ENCODE data around the gene LAMB2. TPM values are rescaled to one million over a fixed set of nuclear protein-coding genes. Genes with fewer than 3 reads are reported as not detected.

Gene LAMB2
- total and polyA plus RNA-seq, 10 of the 15 experiments (the other 5 are each of a cell fraction or from before 2014, with no cell fraction given) = 0.13 to 3.2 (median 0.64) TPM; not detected in 3

GRCh38 chr3:49093853-49094767 is 38.7 kb downstream of the LAMB2 start, which contains the start of gene QRICH1 (continued):
- TF ChIP-seq, protein P1, sequence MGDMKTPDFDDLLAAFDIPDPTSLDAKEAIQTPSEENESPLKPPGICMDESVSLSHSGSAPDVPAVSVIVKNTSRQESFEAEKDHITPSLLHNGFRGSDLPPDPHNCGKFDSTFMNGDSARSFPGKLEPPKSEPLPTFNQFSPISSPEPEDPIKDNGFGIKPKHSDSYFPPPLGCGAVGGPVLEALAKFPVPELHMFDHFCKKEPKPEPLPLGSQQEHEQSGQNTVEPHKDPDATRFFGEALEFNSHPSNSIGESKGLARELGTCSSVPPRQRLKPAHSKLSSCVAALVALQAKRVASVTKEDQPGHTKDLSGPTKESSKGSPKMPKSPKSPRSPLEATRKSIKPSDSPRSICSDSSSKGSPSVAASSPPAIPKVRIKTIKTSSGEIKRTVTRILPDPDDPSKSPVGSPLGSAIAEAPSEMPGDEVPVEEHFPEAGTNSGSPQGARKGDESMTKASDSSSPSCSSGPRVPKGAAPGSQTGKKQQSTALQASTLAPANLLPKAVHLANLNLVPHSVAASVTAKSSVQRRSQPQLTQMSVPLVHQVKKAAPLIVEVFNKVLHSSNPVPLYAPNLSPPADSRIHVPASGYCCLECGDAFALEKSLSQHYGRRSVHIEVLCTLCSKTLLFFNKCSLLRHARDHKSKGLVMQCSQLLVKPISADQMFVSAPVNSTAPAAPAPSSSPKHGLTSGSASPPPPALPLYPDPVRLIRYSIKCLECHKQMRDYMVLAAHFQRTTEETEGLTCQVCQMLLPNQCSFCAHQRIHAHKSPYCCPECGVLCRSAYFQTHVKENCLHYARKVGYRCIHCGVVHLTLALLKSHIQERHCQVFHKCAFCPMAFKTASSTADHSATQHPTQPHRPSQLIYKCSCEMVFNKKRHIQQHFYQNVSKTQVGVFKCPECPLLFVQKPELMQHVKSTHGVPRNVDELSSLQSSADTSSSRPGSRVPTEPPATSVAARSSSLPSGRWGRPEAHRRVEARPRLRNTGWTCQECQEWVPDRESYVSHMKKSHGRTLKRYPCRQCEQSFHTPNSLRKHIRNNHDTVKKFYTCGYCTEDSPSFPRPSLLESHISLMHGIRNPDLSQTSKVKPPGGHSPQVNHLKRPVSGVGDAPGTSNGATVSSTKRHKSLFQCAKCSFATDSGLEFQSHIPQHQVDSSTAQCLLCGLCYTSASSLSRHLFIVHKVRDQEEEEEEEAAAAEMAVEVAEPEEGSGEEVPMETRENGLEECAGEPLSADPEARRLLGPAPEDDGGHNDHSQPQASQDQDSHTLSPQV (IDR thresholded peaks at IDR 0.05) = no peak
- TF ChIP-seq ESRRA (IDR thresholded peaks at IDR 0.05; ENCODE audit: low read length) (no peak), NRF1 (conservative IDR thresholded peaks at IDR 0.05; ENCODE audit: low read depth, low read length) (peak; percentile 3; the same call in 1 of the 2 replicates), CREB1 (IDR thresholded peaks at IDR 0.05; ENCODE audit: low read depth) (no peak), USF2 (IDR thresholded peaks at IDR 0.05; ENCODE audit: borderline replicate concordance, low read depth, low read length) (no peak), HDGF (IDR thresholded peaks at IDR 0.05) (peak; percentile 61; the same call in 1 of the 2 replicates), ASH2L (IDR thresholded peaks at IDR 0.05; ENCODE audit: borderline replicate concordance, low read depth) (peak; percentile 75), ZNF622 (IDR thresholded peaks at IDR 0.05) (no peak), FOXK2 (IDR thresholded peaks at IDR 0.05) (peak; percentile 91), E2F4 (IDR thresholded peaks at IDR 0.05; ENCODE audit: low read depth, low read length) (no peak), SMAD5 (IDR thresholded peaks at IDR 0.05; ENCODE audit: low read depth) (no peak), HCFC1 (IDR thresholded peaks at IDR 0.05; ENCODE audit: low read length) (peak; percentile 53), CHD2 (IDR thresholded peaks at IDR 0.05; ENCODE audit: borderline replicate concordance, low read depth, low read length) (peak; percentile 100), RAD51 (IDR thresholded peaks at IDR 0.05) (no peak), ETV6 (conservative IDR thresholded peaks at IDR 0.05 in 1 of 2, IDR thresholded peaks at IDR 0.05 in 1 of 2; ENCODE audit: borderline replicate concordance in 1 of 2, low read depth in 1 of 2) (no peak), TCF7 (IDR thresholded peaks at IDR 0.05; ENCODE audit: borderline replicate concordance) (no peak), IKZF2 (IDR thresholded peaks at IDR 0.05) (0 out of 4 replicates have a peak, but pooled peaks of 1 of the 2 experiments have one; percentile 17), POLR2AphosphoS5 (IDR thresholded peaks at IDR 0.05; ENCODE audit: low read length) (peak; percentile 78), CTCF (IDR thresholded peaks at IDR 0.05 in 2 of 3, conservative IDR thresholded peaks at IDR 0.05 in 1 of 3; ENCODE audit: control insufficient read depth in 2 of 3, extremely low read depth in 1 of 3, insufficient read depth in 1 of 3, low read depth in 3 of 3, low read length in 3 of 3) (peak; percentile 54 to 73 (median 65)), TARDBP (IDR thresholded peaks at IDR 0.05; ENCODE audit: borderline replicate concordance) (no peak), MEF2B (IDR thresholded peaks at IDR 0.05; ENCODE audit: partially characterized antibody, poor library complexity, severe bottlenecking) (no peak), SMARCA5 (IDR thresholded peaks at IDR 0.05) (peak; percentile 60)
